Measurements from ENCODE around the gene MAGI1. TPM values are rescaled to one million over a fixed set of nuclear protein-coding genes. Genes with fewer than 3 reads are reported as not detected.
"Not testable (repeated sequence)": the region's sequence is repeated elsewhere in the genome, so short reads cannot be mapped to it uniquely, and the experiment has no call there.

MAGI1 gene
- polyA plus RNA-seq, 5 donors: 17.5 to 29.3 (median 27.6) TPM

DNA sequence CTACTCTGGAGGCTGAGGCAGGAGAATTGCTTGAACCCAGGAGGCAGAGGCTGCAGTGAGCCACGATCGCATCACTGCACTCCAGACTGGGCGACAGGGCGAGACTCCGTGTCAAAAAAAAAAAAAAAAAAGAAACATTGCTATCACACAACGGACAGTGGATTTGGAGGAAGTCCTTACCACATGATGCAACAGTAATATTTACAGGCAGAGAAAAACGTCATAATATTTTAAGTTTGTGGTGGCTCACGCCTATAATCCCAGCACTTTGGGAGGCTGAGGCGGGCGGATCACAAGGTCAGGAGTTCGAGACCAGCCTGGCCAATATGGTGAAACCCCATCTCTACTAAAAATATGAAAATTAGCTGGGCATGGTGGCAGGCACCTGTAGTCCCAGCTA is 473.0 kb downstream of the MAGI1 start:
- DNase-seq: not testable (repeated sequence)

DNA sequence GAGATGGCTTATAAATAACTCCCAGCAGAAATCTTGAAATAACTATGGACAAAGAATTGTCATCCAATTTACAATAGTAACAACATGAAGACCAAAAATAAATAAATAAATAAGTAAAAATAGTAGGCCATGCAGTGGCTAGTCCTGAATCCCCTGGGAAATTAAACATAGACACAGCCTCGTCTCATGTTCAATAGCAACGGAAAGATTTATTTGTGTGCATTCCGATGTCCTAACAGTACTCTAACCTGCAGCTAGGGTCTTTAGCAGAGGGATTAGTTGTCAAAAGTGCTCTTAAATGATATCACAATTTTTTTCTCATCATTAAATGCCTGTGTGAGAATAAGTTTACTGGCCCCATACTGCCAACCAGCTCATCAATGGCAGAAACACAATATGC is 474.2 kb downstream of the MAGI1 start:
- no peak for DNase-seq

GRCh38 chr3:65563861-65564260 is 474.9 kb downstream of the MAGI1 start:
- DNase-seq: no peak

DNA sequence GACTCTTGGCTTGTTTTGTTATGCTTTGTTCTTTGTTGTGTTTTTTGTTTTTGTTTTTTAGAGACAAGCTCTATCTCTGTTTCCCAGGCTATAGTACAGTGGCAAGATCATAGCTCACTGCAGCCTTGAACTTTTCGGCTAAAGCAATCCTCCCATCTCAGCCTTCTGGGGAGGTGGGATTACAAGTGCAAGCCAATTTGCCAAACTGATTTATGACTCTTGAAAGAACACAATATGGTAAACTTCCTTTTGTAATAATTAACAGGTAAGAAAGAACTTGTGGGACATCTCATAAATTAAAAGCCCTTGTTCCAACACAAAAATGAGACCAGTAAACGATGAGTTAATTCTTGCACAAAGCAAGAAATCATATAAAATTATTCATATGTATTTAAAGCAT is 476.3 kb downstream of the MAGI1 start:
- DNase-seq: no peak

DNA sequence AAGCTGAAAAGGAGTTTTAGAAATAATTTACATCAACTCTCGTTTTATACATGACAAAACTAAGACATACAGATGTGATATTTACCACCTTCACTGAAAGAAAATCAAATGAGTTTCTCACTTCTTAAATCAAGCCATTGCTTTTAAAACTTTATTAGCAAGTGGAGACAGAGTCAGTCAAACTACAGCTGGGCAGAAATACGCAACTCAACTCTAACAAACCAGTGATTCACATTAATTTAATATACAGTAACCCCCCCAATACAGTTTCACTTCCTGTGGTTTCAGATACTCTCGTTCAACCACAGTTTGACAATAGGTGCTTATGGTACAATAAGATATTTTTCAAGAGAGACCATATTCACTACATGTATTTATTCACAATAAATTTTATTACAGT is 477.1 kb downstream of the MAGI1 start:
- no peak for DNase-seq

- no peak for DNase-seq
These were observed 477.8 kb downstream of the MAGI1 start for GRCh38 chr3:65560901-65561300.

DNA sequence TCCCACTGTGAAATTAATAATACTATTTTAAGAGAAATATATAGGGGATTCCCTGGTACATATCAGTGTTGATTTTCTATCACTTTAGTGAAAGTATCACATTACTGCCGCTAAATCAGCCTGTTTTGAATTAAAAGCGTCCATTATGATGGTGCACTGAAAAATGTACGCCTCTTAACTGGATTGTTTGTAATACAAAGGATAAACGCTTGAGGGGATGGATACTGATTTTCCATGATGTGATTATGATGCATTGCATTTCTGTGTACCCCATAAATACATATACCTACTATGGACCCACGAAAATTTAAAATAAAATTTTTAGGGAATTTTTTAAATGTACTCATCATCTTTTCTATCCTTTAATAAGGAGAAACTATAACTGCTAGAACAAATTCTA is 478.6 kb downstream of the MAGI1 start:
- no peak for DNase-seq

DNA sequence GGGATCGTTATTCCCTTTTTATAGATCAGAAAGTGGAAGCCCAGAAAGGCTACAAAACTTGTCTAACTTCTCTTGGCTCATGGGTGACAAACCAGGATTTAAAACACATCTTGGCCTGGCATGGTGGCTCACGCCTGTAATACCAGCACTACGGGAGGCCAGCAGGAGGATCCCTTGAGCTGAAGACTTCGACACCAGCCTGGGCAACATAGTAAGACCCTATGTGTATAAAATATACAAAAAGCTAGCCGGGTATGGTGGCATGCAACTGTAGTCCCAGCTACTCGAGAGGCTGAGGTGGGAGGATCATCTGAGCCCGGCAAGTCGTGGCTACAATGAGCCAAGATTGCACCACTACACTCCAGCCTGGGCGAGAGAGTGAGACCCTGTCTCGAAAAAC is 479.1 kb downstream of the MAGI1 start:
- no peak for DNase-seq

- no peak for DNase-seq
These were observed 479.9 kb downstream of the MAGI1 start for GRCh38 chr3:65558826-65559225.

GRCh38 chr3:65557899-65558564 is 480.7 kb downstream of the MAGI1 start:
- no peak for DNase-seq

DNA sequence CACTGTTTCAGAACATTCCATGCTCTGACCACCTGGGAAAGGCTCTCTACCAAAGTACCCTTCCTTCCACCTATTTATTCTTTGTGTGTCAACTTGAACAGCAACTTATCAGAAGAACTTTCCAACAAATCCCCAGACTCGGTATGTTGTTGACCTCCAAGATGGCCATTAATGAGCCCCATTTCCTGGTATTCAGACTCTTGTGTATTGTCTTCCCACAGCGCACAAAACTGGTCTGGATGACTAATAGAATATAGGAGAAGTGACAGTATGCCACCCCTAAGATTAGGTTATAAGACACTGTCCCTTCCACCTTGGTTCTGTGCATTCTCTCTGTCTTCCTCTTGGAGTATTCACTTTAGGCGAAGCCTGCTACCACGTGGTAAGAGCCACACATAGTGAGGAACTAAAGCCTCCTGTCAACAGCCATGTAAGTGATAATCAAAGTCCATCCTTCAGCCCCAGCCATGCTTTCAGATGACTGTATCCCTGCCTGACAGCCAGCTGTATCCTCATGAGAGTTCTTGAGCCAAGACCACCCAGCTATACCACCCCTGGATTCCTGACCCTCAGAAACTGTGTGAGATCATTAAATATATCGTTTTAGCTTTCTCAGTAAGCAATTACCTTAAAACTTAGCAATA is 481.7 kb downstream of the MAGI1 start:
- DNase-seq: no peak

- DNase-seq: no peak
These were observed 486.3 kb downstream of the MAGI1 start for GRCh38 chr3:65552434-65552833.

- DNase-seq: no peak
These were observed 486.8 kb downstream of the MAGI1 start for GRCh38 chr3:65551945-65552344.

- DNase-seq: no peak
These were observed 488.6 kb downstream of the MAGI1 start for GRCh38 chr3:65550137-65550536.

GRCh38 chr3:65549626-65549959 is 489.1 kb downstream of the MAGI1 start:
- no peak for DNase-seq

- peak; percentile 21 to 35 for DNase-seq
These were observed 489.7 kb downstream of the MAGI1 start for GRCh38 chr3:65548848-65549625.

DNA sequence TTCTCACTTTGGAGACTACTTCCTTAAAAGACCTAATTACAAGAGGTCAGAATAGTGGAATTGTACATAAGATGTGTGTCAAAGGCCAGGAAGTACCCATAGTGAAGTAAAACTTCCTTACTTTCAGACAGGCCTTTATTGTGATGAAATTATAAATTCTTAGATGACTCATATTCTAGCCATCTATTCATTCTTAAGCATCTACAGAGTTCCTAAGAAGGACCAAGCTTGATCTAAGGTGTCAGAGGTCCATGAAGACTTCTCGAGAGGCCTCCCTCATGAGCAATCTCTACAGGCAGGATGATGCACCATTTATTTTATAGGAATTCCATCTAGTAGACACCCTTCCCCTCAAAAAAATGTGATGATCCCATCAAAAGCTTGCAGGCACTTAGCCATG is 493.3 kb downstream of the MAGI1 start:
- no peak for DNase-seq

- DNase-seq: not testable (repeated sequence)
These were observed 495.3 kb downstream of the MAGI1 start for GRCh38 chr3:65543391-65543790.

GRCh38 chr3:65540666-65541065 is 498.1 kb downstream of the MAGI1 start:
- no peak for DNase-seq

DNA sequence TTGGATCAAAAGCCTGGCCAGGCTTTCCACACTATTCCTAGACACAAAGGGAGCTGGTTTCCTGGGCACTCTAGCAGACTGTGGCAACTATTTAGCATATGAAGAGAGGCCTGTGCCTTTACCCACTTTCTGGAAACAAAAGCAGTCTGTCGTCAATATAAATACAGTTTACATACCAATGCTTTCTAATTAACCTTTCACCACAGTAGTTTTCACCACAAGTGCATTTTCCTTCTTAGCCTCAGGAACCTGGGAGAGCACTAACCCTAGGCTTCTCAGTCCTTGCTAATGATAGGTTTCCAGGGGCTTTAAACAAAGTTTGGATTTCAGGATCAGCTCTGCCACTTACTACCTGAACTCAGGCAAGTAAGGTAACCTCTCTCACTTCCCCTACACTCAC is 499.1 kb downstream of the MAGI1 start:
- no peak for DNase-seq

DNA sequence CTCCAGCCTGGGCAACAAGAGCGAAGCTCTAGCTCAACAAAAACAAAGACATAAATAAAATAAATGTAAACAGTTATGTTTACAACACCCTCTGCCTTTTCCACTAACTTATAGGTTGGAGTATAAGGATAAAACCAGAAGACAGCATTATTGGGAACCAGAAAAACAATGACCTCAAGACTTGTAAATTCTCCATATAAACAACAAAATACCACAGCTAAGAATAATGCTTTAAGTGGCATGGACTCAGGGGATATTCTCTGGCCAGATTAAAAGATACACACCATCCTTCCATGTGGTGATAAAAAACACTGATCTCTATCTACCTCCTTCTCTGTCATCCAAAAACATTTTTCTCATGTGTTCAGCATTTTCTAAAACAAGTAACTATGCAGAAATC is 500.6 kb downstream of the MAGI1 start:
- DNase-seq: no peak

- DNase-seq: no peak
These were observed 501.6 kb downstream of the MAGI1 start for GRCh38 chr3:65537109-65537508.

DNA sequence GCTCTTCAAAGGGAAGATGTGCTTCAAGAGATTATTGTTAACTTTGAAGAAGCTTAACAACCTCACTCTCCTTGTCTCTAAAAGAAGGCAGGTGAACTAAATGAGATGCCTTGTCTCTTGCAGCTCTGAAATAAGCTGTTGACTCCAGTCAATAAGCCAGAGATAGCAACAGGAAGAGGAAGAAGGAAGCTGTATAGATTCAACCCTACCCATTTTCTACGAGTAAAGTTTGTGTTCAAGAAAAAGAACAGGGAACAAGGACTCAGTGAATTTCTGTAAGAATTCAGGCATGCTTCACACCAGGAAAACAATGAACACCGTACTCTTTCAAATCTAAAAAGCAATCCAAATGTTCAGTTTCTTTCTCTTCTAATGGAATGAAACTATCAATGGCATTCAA is 503.5 kb downstream of the MAGI1 start:
- no peak for DNase-seq

All from right lung (tissue), 5 donors.